ENCODE measurements around the gene C6orf132. TPM values are rescaled to one million over a fixed set of nuclear protein-coding genes. Genes with fewer than 3 reads are reported as not detected.

C6orf132 gene
- total and polyA plus RNA-seq, 10 of the 15 experiments (the other 5 are each of a cell fraction or from before 2014, with no cell fraction given) = 0.04 to 0.05 TPM; not detected in 8

- POLR2A ChIA-PET = interaction anchor here (0.6 kb wide), 2 partner anchors 58 to 1011 kb away, joined by 3 to 5 read pairs; no protein-coding TSS in a partner anchor
- Histone ChIP-seq H4K20me1 (ENCODE audit: control insufficient read depth, insufficient read depth) (no peaks in the 10 kb centered on the region), H3K4me1 (ENCODE audit: control insufficient read depth, insufficient read depth, low read length) (no peaks in the 10 kb centered on the region), H3K4me3 (no peak overlapping the region), H2AFZ (ENCODE audit: control insufficient read depth, low read depth, low read length) (no peak overlapping the region), H3K9ac (ENCODE audit: control insufficient read depth, insufficient read depth, low read length) (no peak overlapping the region), H3K27me3 (replicated peaks in 1 of 2; ENCODE audit: control insufficient read depth in 2 of 2, insufficient read depth in 2 of 2, low read length in 1 of 2) (peaks cover 0 to 4% of the 10 kb centered on the region in 2 experiments; a peak in 2 of 4 replicates), H3K4me2 (ENCODE audit: control insufficient read depth, insufficient read depth) (no peak overlapping the region), H3K79me2 (ENCODE audit: control insufficient read depth, insufficient read depth, low read length) (no peaks in the 10 kb centered on the region), H3K9me3 (replicated peaks; ENCODE audit: control insufficient read depth, insufficient read depth, low read length) (no peaks in the 10 kb centered on the region), H3K36me3 (ENCODE audit: control insufficient read depth in 2 of 2, insufficient read depth in 2 of 2, low read length in 1 of 2) (no peaks in the 10 kb centered on the region), H3K27ac (ENCODE audit: control insufficient read depth, insufficient read depth) (no peak overlapping the region)
- FAIRE-seq (no peak), ATAC-seq (peak; percentile 55), DNase-seq (ENCODE audit: low read depth, low spot score) (no peak)
- intact Hi-C loops (cut with micrococcal nuclease; ENCODE audit: unreplicated experiment) (no loop called here), in situ Hi-C loops (cut with MboI) (no loop called here)
- CTCF ChIA-PET = interaction anchor here (0.9 kb wide), 1 partner anchor 18 kb away, joined by 3 read pairs; no protein-coding TSS in a partner anchor
- TF ChIP-seq, protein P1, sequence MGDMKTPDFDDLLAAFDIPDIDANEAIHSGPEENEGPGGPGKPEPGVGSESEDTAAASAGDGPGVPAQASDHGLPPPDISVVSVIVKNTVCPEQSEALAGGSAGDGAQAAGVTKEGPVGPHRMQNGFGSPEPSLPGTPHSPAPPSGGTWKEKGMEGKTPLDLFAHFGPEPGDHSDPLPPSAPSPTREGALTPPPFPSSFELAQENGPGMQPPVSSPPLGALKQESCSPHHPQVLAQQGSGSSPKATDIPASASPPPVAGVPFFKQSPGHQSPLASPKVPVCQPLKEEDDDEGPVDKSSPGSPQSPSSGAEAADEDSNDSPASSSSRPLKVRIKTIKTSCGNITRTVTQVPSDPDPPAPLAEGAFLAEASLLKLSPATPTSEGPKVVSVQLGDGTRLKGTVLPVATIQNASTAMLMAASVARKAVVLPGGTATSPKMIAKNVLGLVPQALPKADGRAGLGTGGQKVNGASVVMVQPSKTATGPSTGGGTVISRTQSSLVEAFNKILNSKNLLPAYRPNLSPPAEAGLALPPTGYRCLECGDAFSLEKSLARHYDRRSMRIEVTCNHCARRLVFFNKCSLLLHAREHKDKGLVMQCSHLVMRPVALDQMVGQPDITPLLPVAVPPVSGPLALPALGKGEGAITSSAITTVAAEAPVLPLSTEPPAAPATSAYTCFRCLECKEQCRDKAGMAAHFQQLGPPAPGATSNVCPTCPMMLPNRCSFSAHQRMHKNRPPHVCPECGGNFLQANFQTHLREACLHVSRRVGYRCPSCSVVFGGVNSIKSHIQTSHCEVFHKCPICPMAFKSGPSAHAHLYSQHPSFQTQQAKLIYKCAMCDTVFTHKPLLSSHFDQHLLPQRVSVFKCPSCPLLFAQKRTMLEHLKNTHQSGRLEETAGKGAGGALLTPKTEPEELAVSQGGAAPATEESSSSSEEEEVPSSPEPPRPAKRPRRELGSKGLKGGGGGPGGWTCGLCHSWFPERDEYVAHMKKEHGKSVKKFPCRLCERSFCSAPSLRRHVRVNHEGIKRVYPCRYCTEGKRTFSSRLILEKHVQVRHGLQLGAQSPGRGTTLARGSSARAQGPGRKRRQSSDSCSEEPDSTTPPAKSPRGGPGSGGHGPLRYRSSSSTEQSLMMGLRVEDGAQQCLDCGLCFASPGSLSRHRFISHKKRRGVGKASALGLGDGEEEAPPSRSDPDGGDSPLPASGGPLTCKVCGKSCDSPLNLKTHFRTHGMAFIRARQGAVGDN (IDR thresholded peaks at IDR 0.05) = no peak
- TF ChIP-seq PAX8 (IDR thresholded peaks at IDR 0.05) = no peak
- no peak for TF ChIP-seq EZH2 (IDR thresholded peaks at IDR 0.05; ENCODE audit: borderline replicate concordance, control insufficient read depth, low read depth, low read length)
- TF ChIP-seq, protein P2, sequence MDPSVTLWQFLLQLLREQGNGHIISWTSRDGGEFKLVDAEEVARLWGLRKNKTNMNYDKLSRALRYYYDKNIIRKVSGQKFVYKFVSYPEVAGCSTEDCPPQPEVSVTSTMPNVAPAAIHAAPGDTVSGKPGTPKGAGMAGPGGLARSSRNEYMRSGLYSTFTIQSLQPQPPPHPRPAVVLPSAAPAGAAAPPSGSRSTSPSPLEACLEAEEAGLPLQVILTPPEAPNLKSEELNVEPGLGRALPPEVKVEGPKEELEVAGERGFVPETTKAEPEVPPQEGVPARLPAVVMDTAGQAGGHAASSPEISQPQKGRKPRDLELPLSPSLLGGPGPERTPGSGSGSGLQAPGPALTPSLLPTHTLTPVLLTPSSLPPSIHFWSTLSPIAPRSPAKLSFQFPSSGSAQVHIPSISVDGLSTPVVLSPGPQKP (IDR thresholded peaks at IDR 0.05; ENCODE audit: low read depth, low read length) = no peak
- no peak for TF ChIP-seq KDM1A (IDR thresholded peaks at IDR 0.05; ENCODE audit: borderline replicate concordance)
- no peak for TF ChIP-seq NR2C1 (IDR thresholded peaks at IDR 0.05)
- TF ChIP-seq JUND (IDR thresholded peaks at IDR 0.05; ENCODE audit: low read depth, low read length) = no peak
- SMC1A ChIA-PET (ENCODE audit: uncharacterized antibody, unreplicated experiment) = no interaction called here
- BruUV-seq (replicated peaks) = no TSS peak
- RAD21 ChIA-PET (ENCODE audit: unreplicated experiment) = no interaction called here
- WGBS (ENCODE audit: insufficient coverage, insufficient replicate concordance, low lambda C conversion rate, missing lambda C conversion rate) = 9% methylated on average over 10 of the region's 10 CpGs
These were observed 24.0 kb downstream of the C6orf132 start for GRCh38 chr6:42118162-42119001.

Data from GM12878 (cell line).